ENCODE data around the gene STRADA.

The STRADA gene

GRCh38 chr17:63682441-63682840, 59.2 kb downstream of the STRADA start:
- no peak for DNase-seq

DNA sequence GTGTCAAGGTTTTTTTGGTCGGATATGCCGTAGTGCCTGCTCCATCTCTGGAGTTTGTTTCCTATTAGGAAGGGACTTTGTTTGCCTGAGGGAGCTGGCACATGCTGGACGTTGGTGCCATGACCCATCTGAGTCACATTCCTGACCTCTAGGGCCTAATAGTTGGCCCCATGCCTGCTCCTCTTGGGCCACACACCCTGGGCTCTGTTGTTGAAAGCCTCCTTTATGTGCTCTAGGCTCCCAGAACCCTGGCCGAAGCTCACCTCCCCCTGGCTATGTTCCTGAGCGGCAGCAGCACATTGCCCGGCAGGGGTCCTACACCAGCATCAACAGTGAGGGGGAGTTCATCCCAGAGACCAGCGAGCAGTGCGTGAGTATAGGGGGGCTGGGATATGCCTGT, 60.1 kb downstream of the STRADA start:
- no peak for DNase-seq

DNA sequence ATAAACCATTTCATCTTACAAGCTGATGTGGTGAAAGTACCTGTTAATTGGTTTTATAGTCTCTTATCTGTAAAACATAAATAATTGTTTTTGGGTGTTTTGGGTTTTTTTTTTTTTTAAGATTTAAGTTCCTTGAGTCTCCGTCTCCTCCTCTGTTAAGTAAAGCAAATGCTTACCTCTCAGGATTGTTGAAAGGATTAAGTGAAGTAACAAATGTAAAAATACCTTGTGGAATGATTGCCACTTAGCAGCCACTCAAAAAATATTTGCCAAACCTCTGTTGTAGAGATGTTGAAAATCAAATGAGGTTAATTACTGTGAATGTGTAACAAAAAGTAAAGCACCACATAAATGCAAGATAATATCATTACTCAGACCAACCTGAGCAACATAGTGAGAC, 60.9 kb downstream of the STRADA start:
- DNase-seq: no peak

DNA sequence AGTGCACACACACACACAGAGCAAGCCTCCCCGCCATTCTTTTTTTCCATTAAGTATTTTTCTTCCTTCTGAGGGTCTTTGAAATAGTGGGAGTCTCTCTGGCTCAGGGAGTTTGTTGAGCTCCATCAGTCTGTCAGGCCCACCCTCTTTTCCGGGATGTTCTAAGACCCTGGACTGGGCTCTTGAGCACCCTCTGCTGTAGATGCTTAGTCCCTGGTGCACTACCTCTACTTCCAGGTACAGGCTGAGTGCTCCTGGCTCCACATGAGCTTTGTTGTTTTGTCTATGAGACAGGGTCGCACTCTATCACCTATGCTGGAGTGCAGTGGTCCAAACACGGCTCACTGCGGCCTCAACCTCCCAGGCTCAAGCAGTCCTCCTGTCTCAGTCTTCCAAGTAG, 62.4 kb downstream of the STRADA start:
- DNase-seq: no peak

- DNase-seq: no peak
These were observed 65.0 kb downstream of the STRADA start for GRCh38 chr17:63676584-63676983.

DNA sequence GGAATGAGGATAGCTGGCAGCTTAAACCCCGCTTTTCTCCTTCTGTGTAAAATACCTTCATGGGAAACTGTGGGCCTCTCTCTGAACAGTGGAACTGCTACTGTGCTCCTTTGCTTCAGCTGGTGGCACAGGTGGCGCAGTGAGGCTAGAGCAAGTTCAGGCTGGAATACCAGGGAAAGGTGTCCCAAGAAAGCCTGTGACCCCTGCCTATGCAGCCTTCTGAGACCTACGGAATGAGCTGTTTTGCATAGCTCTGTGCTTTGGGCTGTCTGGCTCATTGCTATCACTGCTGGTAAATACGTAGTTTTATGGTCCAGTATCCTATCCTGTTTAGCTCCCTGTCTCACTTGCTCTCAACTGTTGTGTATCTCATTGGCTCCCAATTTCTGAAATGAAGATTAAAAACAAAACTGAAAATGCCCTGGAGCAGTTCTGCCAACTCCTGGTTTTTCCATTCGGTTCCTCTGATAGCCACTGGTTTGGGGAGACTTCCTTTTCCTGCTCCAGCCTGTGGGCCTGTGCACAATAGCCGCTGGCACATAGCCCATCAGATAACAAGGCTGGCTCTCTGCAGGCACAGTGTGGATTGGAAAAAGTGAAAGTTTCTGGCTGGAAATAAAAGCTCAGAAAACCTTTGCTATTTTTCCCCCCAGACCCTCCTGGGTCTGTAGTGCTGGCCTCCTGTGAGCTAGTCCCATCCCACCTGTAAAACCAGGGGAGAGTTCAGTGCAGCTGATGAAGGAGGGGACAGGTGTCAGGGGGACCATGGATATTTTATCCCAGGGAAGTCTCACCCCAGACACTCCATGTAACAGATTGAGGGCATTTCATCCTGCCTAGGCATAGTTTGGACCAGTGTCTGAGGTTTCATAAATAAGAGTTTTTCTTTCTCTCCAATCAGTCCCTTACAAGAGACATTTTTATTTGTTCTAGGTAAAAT, 65.7 kb downstream of the STRADA start:
- DNase-seq: no peak

- DNase-seq: no peak
These were observed 66.4 kb downstream of the STRADA start for GRCh38 chr17:63675231-63675606.

DNA sequence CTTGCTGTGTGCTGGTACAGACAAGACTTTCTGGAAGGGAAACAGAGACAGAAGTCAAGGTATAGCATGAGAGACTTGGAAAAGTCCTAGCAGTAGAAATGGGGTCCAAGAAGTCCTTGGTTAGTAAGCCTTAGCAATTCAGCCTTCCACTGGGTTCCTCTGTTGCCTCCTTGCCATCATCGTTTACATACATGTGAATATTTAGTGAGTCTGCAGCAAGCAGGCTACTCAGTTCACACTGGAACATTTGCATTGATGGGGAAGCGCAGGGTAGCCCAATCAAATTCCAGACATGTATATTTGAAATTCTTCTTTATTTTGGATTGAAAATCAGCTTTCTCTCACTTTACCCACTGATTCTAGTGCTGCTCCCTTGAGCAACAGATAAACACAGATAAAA, 68.7 kb downstream of the STRADA start:
- DNase-seq: no peak

DNA sequence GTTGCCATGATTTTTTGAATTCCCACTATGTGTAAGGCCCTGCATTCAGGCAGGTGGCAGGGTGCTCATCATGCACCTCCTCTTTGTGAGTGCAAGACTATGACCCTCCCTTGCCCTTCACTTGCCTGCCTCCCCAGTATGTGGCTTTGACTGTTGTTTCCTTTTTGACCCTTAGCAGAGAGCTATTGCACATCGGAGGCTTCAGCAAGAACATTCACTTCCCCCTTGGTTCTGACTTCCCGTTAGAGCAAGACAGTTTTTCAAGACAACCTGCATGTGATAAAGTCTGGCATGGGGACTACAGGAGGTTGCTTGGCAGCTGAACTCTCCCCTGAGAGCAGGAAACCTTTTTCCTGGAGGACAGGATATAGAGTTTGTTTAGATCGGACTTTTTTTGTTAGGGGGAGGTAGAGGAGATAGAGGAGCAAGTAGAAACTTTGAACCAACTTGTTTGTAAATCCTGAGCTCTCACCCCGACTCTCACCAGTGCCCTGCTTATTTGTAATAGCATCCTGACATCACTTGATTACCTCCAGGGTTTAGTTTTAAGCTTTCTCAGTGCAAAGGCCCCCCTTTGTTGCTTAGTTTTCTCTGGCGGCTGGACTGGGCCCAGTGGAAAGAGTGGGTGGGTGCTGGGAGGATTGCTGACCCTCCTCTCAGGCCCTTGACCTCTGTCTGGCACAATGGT, 75.9 kb downstream of the STRADA start:
- DNase-seq: no peak

GRCh38 chr17:63659850-63660249, 81.7 kb downstream of the STRADA start:
- DNase-seq: no peak

DNA sequence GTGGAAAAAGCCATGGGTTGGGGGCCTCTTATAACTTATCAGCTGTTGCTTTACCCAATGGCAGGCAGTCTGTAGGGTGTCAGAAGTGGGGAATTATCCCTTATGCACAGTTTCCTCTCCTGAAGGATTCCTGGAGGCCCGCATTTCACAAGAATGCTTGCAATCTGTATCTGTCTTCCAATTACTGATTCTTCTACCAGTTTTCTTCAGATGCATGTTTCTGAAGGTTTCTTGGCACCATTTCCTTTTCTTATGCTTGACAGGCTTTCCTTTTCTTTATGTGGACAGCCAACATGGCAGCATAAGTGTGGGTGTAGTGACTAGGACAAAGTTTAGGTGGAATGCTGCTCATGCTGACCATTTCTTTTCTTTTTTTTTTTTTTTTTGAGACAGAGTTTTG, 83.2 kb downstream of the STRADA start:
- DNase-seq: no peak

GRCh38 chr17:63657786-63658185, 83.8 kb downstream of the STRADA start:
- no peak for DNase-seq

GRCh38 chr17:63653050-63653449, 88.5 kb downstream of the STRADA start:
- no peak for DNase-seq

Data from activated CD4-positive, alpha-beta T cell treated with anti-CD3 and anti-CD28 coated beads, Interleukin-2, amount 50 U/mL, for 16 hours (primary cell).